ENCODE data around the gene IL13RA2. TPM values are rescaled to one million over a fixed set of nuclear protein-coding genes. Genes with fewer than 3 reads are reported as not detected.

IL13RA2 gene
- total RNA-seq, 2 donors from 2014 or later, result not detected

GRCh38 chrX:115029440-115029839 is 12.0 kb upstream of the IL13RA2 start:
- DNase-seq (no peak), ATAC-seq (no peak)
- Mint-ChIP-seq H3K36me3 (ENCODE audit: low read depth) (no peaks in the 10 kb centered on the region), H3K27me3 (no peaks in the 10 kb centered on the region), H3K27ac (no peak overlapping the region), H3K4me3 (no peak overlapping the region), H3K4me1 (no peaks in the 10 kb centered on the region)
- no peaks in the 10 kb centered on the region for H3K9me3 ChIP-seq (ENCODE audit: control insufficient read depth, low read length, poor library complexity, severe bottlenecking)

- Mint-ChIP-seq H3K27ac (no peak overlapping the region), H3K4me1 (no peaks in the 10 kb centered on the region)
- no peak for ATAC-seq
Observed at GRCh38 chrX:115023811-115024210, 6.4 kb upstream of the IL13RA2 start.

GRCh38 chrX:115023139-115023538 is 5.7 kb upstream of the IL13RA2 start:
- no peaks in the 10 kb centered on the region for H3K9me3 ChIP-seq (ENCODE audit: control insufficient read depth, low read length, poor library complexity, severe bottlenecking)
- no peaks in the 10 kb centered on the region for H3K36me3 Mint-ChIP-seq (ENCODE audit: low read depth)
- no peak overlapping the region for H3K27ac Mint-ChIP-seq
- no peaks in the 10 kb centered on the region for H3K4me1 Mint-ChIP-seq
- no peak for DNase-seq
- H3K4me3 Mint-ChIP-seq, result no peak overlapping the region
- no peaks in the 10 kb centered on the region for H3K27me3 Mint-ChIP-seq
- no peak for ATAC-seq

More at GRCh38 chrX:115023811-115024210, 6.4 kb upstream of the IL13RA2 start:
- H3K9me3 ChIP-seq (ENCODE audit: control insufficient read depth, low read length, poor library complexity, severe bottlenecking), result no peaks in the 10 kb centered on the region
- Mint-ChIP-seq H3K4me3 (no peak overlapping the region), H3K36me3 (ENCODE audit: low read depth) (no peaks in the 10 kb centered on the region), H3K27me3 (no peaks in the 10 kb centered on the region)
- DNase-seq, result no peak

GRCh38 chrX:115021121-115021520 is 3.7 kb upstream of the IL13RA2 start:
- no peak overlapping the region for H3K4me3 Mint-ChIP-seq
- H3K27ac Mint-ChIP-seq, result no peak overlapping the region
- H3K4me1 Mint-ChIP-seq, result no peaks in the 10 kb centered on the region
- H3K36me3 Mint-ChIP-seq (ENCODE audit: low read depth), result no peaks in the 10 kb centered on the region
- no peaks in the 10 kb centered on the region for H3K27me3 Mint-ChIP-seq
- H3K9me3 ChIP-seq (ENCODE audit: control insufficient read depth, low read length, poor library complexity, severe bottlenecking), result no peaks in the 10 kb centered on the region
- ATAC-seq (no peak), DNase-seq (no peak)

GRCh38 chrX:115018944-115019343 is 1.5 kb upstream of the IL13RA2 start:
- H3K9me3 ChIP-seq (ENCODE audit: control insufficient read depth, low read length, poor library complexity, severe bottlenecking), result no peaks in the 10 kb centered on the region
- Mint-ChIP-seq H3K4me1 (no peaks in the 10 kb centered on the region), H3K27ac (no peak overlapping the region), H3K4me3 (no peak overlapping the region), H3K36me3 (ENCODE audit: low read depth) (no peaks in the 10 kb centered on the region), H3K27me3 (no peaks in the 10 kb centered on the region)
- ATAC-seq (no peak), DNase-seq (no peak)

- H3K27me3 Mint-ChIP-seq, result no peaks in the 10 kb centered on the region
- ATAC-seq (no peak), DNase-seq (no peak)
- no peaks in the 10 kb centered on the region for H3K4me1 Mint-ChIP-seq
- H3K36me3 Mint-ChIP-seq (ENCODE audit: low read depth), result no peaks in the 10 kb centered on the region
- H3K27ac Mint-ChIP-seq, result no peak overlapping the region
- no peaks in the 10 kb centered on the region for H3K9me3 ChIP-seq (ENCODE audit: control insufficient read depth, low read length, poor library complexity, severe bottlenecking)
- H3K4me3 Mint-ChIP-seq, result no peak overlapping the region
Observed at GRCh38 chrX:115018040-115018647, 728 bp upstream of the IL13RA2 start.

- no peaks in the 10 kb centered on the region for H3K4me1 Mint-ChIP-seq
- H3K27ac Mint-ChIP-seq, result no peak overlapping the region
- H3K4me3 Mint-ChIP-seq, result no peak overlapping the region
- DNase-seq (no peak), ATAC-seq (no peak)
- no peaks in the 10 kb centered on the region for H3K9me3 ChIP-seq (ENCODE audit: control insufficient read depth, low read length, poor library complexity, severe bottlenecking)
- no peaks in the 10 kb centered on the region for H3K27me3 Mint-ChIP-seq
- H3K36me3 Mint-ChIP-seq (ENCODE audit: low read depth), result no peaks in the 10 kb centered on the region
Observed at GRCh38 chrX:115013705-115014104, 3.7 kb downstream of the IL13RA2 start.

GRCh38 chrX:115011428-115011827 is 6.0 kb downstream of the IL13RA2 start:
- no peak for ATAC-seq
- Mint-ChIP-seq H3K27ac (no peak overlapping the region), H3K4me1 (no peaks in the 10 kb centered on the region), H3K4me3 (no peak overlapping the region), H3K27me3 (no peaks in the 10 kb centered on the region), H3K36me3 (ENCODE audit: low read depth) (no peaks in the 10 kb centered on the region)
- DNase-seq, result no peak
- H3K9me3 ChIP-seq (ENCODE audit: control insufficient read depth, low read length, poor library complexity, severe bottlenecking), result no peaks in the 10 kb centered on the region

GRCh38 chrX:114999906-115000305 is 17.5 kb downstream of the IL13RA2 start:
- no peaks in the 10 kb centered on the region for H3K9me3 ChIP-seq (ENCODE audit: control insufficient read depth, low read length, poor library complexity, severe bottlenecking)
- ATAC-seq (no peak), DNase-seq (no peak)
- no peaks in the 10 kb centered on the region for H3K4me1 Mint-ChIP-seq
- H3K27ac Mint-ChIP-seq, result no peak overlapping the region
- H3K4me3 Mint-ChIP-seq, result no peak overlapping the region
- no peaks in the 10 kb centered on the region for H3K36me3 Mint-ChIP-seq (ENCODE audit: low read depth)
- no peaks in the 10 kb centered on the region for H3K27me3 Mint-ChIP-seq

- Mint-ChIP-seq H3K27me3 (no peaks in the 10 kb centered on the region), H3K4me1 (no peaks in the 10 kb centered on the region), H3K36me3 (ENCODE audit: low read depth) (no peaks in the 10 kb centered on the region), H3K27ac (no peak overlapping the region), H3K4me3 (no peak overlapping the region)
- ATAC-seq, result no peak
- no peaks in the 10 kb centered on the region for H3K9me3 ChIP-seq (ENCODE audit: control insufficient read depth, low read length, poor library complexity, severe bottlenecking)
- DNase-seq, result no peak
Observed at GRCh38 chrX:114997779-114998178, 19.6 kb downstream of the IL13RA2 start.

- H3K9me3 ChIP-seq (ENCODE audit: control insufficient read depth, low read length, poor library complexity, severe bottlenecking), result no peaks in the 10 kb centered on the region
- Mint-ChIP-seq H3K4me1 (no peaks in the 10 kb centered on the region), H3K36me3 (ENCODE audit: low read depth) (no peaks in the 10 kb centered on the region), H3K4me3 (no peak overlapping the region), H3K27ac (no peak overlapping the region), H3K27me3 (no peaks in the 10 kb centered on the region)
- DNase-seq (no peak), ATAC-seq (no peak)
Observed at GRCh38 chrX:114985967-114986592, 31.3 kb downstream of the IL13RA2 start.

GRCh38 chrX:114976292-114976691 is 41.1 kb downstream of the IL13RA2 start:
- DNase-seq, result no peak
- Mint-ChIP-seq H3K27ac (no peak overlapping the region), H3K4me1 (no peaks in the 10 kb centered on the region), H3K36me3 (ENCODE audit: low read depth) (peaks cover 2% of the 10 kb centered on the region), H3K4me3 (no peak overlapping the region), H3K27me3 (no peaks in the 10 kb centered on the region)
- no peaks in the 10 kb centered on the region for H3K9me3 ChIP-seq (ENCODE audit: control insufficient read depth, low read length, poor library complexity, severe bottlenecking)
- ATAC-seq, result no peak

- Mint-ChIP-seq H3K4me1 (no peaks in the 10 kb centered on the region), H3K36me3 (ENCODE audit: low read depth) (no peaks in the 10 kb centered on the region), H3K4me3 (no peak overlapping the region), H3K27me3 (no peaks in the 10 kb centered on the region), H3K27ac (no peak overlapping the region)
- ATAC-seq (no peak), DNase-seq (no peak)
- no peaks in the 10 kb centered on the region for H3K9me3 ChIP-seq (ENCODE audit: control insufficient read depth, low read length, poor library complexity, severe bottlenecking)
Observed at GRCh38 chrX:114973013-114973412, 44.4 kb downstream of the IL13RA2 start.

- Mint-ChIP-seq H3K27me3 (no peaks in the 10 kb centered on the region), H3K4me3 (no peak overlapping the region), H3K36me3 (ENCODE audit: low read depth) (no peaks in the 10 kb centered on the region), H3K27ac (no peak overlapping the region), H3K4me1 (no peaks in the 10 kb centered on the region)
- no peak for ATAC-seq
- no peak for DNase-seq
- H3K9me3 ChIP-seq (ENCODE audit: control insufficient read depth, low read length, poor library complexity, severe bottlenecking), result no peaks in the 10 kb centered on the region
Observed at GRCh38 chrX:114970806-114971205, 46.6 kb downstream of the IL13RA2 start.

Data from T-helper 17 cell (primary cell).